ENCODE results near the gene SNRPD3. TPM values are rescaled to one million over a fixed set of nuclear protein-coding genes. Genes with fewer than 3 reads are reported as not detected.
A peak's percentile ranks its signal among the peaks of the same experiment; 100 is the strongest.

SNRPD3 gene
- total and polyA plus RNA-seq, 9 of the 15 experiments (the other 6 are each of a cell fraction or from before 2014, with no cell fraction given): 131 to 366 (median 274) TPM

DNA sequence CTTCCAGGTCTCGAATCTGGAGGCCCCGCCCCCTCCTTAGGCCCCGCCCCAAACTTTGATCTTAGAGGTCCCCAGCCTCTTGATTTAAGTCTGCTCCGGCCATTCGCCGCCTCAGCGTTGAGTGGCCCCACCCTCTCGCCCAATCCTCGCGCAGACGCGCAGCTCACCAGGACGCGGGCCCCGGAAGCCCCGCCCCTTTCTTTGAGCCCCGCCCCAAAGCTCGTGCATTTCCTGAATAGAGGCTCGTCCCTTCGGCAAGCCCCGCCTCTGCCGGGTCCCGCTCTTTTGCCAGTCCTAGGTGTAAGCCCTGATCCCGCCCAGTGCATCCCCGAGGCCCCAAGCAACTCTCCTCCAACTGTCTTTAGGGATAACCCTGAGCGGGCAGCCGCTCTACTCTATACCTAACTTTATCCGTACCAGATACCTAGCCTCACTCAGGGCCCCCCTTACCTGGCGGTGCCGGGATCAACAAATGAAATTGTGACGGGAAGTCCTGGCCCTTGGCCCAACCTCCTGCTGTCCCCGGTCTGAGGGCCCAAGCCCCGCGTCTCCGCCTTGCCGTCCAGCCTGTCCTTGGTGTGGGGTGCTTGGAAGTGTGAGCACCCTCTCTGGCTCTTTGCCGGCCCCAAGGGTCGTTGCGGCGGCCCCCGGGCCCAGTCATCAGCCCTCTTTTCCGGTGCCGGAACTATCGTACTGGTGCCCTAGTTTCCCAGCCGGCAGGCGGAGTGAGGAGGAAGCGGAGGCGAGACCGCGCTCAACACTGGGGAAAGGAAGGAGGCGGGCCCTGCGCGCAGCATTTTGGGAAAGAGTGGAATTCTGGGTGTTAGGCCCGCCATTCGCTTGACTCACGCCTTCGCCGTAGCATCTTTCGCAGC, at the start of gene SNRPD3 (continued):
- TF ChIP-seq, protein P1, sequence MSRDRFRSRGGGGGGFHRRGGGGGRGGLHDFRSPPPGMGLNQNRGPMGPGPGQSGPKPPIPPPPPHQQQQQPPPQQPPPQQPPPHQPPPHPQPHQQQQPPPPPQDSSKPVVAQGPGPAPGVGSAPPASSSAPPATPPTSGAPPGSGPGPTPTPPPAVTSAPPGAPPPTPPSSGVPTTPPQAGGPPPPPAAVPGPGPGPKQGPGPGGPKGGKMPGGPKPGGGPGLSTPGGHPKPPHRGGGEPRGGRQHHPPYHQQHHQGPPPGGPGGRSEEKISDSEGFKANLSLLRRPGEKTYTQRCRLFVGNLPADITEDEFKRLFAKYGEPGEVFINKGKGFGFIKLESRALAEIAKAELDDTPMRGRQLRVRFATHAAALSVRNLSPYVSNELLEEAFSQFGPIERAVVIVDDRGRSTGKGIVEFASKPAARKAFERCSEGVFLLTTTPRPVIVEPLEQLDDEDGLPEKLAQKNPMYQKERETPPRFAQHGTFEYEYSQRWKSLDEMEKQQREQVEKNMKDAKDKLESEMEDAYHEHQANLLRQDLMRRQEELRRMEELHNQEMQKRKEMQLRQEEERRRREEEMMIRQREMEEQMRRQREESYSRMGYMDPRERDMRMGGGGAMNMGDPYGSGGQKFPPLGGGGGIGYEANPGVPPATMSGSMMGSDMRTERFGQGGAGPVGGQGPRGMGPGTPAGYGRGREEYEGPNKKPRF (IDR thresholded peaks at IDR 0.05; ENCODE audit: low read depth, low read length): no peak
- TF ChIP-seq CBFA2T2 (conservative IDR thresholded peaks at IDR 0.05) (no peak), ZBTB17 (CRISPR knock-in tag; IDR thresholded peaks at IDR 0.05) (0 out of 2 replicates have a peak, but pooled peaks have one; percentile 41), ETS2 (tag; IDR thresholded peaks at IDR 0.05; ENCODE audit: borderline replicate concordance, poor library complexity, severe bottlenecking) (no peak), ZFPM2 (CRISPR knock-in tag; IDR thresholded peaks at IDR 0.05) (no peak), ZNF717 (CRISPR knock-in tag; IDR thresholded peaks at IDR 0.05) (no peak), BRD9 (IDR thresholded peaks at IDR 0.05; ENCODE audit: low read depth, partially characterized antibody) (no peak), RNF2 (IDR thresholded peaks at IDR 0.05) (no peak), ETV1 (tag; conservative IDR thresholded peaks at IDR 0.05; ENCODE audit: low read depth) (peak; percentile 87), NFXL1 (CRISPR knock-in tag; IDR thresholded peaks at IDR 0.05) (no peak), DPF2 (IDR thresholded peaks at IDR 0.05) (peak; percentile 37; the same call in 1 of the 2 replicates), EGR1 (conservative IDR thresholded peaks at IDR 0.05) (peak; percentile 84), GTF2A2 (tag; IDR thresholded peaks at IDR 0.05) (peak; percentile 67; the same call in 1 of the 2 replicates), SUPT5H (IDR thresholded peaks at IDR 0.05) (peak; percentile 81), CBX2 (IDR thresholded peaks at IDR 0.05; ENCODE audit: insufficient read depth, low read length, poor library complexity, severe bottlenecking) (no peak), CEBPB (tag; IDR thresholded peaks at IDR 0.05) (no peak), HDAC1 (IDR thresholded peaks at IDR 0.05) (no peak), NBN (IDR thresholded peaks at IDR 0.05; ENCODE audit: low read depth) (no peak), U2AF2 (optimal IDR thresholded peaks at IDR 0.05; ENCODE audit: low read depth, low read length) (no peak)
- TF ChIP-seq, protein P2, sequence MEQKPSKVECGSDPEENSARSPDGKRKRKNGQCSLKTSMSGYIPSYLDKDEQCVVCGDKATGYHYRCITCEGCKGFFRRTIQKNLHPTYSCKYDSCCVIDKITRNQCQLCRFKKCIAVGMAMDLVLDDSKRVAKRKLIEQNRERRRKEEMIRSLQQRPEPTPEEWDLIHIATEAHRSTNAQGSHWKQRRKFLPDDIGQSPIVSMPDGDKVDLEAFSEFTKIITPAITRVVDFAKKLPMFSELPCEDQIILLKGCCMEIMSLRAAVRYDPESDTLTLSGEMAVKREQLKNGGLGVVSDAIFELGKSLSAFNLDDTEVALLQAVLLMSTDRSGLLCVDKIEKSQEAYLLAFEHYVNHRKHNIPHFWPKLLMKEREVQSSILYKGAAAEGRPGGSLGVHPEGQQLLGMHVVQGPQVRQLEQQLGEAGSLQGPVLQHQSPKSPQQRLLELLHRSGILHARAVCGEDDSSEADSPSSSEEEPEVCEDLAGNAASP (IDR thresholded peaks at IDR 0.05): no peak
- TF ChIP-seq, protein P3, sequence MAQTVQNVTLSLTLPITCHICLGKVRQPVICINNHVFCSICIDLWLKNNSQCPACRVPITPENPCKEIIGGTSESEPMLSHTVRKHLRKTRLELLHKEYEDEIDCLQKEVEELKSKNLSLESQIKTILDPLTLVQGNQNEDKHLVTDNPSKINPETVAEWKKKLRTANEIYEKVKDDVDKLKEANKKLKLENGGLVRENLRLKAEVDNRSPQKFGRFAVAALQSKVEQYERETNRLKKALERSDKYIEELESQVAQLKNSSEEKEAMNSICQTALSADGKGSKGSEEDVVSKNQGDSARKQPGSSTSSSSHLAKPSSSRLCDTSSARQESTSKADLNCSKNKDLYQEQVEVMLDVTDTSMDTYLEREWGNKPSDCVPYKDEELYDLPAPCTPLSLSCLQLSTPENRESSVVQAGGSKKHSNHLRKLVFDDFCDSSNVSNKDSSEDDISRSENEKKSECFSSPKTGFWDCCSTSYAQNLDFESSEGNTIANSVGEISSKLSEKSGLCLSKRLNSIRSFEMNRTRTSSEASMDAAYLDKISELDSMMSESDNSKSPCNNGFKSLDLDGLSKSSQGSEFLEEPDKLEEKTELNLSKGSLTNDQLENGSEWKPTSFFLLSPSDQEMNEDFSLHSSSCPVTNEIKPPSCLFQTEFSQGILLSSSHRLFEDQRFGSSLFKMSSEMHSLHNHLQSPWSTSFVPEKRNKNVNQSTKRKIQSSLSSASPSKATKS (CRISPR knock-in tag; IDR thresholded peaks at IDR 0.05): no peak
- TF ChIP-seq, protein P4, sequence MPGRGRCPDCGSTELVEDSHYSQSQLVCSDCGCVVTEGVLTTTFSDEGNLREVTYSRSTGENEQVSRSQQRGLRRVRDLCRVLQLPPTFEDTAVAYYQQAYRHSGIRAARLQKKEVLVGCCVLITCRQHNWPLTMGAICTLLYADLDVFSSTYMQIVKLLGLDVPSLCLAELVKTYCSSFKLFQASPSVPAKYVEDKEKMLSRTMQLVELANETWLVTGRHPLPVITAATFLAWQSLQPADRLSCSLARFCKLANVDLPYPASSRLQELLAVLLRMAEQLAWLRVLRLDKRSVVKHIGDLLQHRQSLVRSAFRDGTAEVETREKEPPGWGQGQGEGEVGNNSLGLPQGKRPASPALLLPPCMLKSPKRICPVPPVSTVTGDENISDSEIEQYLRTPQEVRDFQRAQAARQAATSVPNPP (IDR thresholded peaks at IDR 0.05; ENCODE audit: borderline replicate concordance, insufficient read depth, insufficient read length): no peak
